Stimulated activated CD4-positive, alpha-beta T cell treated with anti-CD3 and anti-CD28 coated beads, Interleukin-15, amount 100 ng/mL, for 1 hour (primary cell): ENCODE data around the gene CDH22.

ENCODE experiments used
- DNase-seq, 2 donors: peaks; one replicate each; pipeline ENCODE4 v3.0.0-alpha.2; 2020; ENCODE audit warnings: low read depth in 1 of 2, low spot score in 1 of 2

Gene CDH22

DNA sequence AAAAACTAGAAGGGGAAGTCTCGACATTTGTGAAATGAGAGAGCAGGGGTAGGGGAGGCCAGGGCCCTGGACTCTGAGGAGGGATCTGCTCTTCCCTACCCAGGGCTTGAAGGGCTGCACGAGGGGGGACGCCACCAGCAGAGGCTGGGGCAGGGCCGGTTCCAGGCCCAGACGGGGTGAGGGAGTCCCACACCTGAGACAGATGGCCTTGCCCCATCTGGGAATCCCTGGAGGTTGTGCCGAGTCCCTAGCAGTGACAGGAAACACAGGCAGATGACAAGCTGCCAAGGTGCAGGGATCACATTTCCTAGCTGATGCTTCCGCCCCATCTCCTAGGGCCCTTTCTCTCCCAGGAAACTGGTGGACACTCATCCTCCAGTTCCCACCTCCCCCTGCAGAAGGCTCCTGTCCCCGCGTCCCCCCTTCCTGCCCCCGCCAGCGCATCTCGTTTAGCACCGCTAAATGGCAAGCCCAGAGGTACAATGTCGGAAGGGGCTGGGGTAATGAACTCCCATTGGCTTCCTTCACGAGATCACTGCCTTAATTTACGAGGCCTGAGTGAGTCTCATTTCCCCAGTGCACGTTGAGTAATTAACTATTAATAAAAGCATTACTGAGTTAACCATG, 35.2 kb upstream of the CDH22 start:
- no peak for DNase-seq

DNA sequence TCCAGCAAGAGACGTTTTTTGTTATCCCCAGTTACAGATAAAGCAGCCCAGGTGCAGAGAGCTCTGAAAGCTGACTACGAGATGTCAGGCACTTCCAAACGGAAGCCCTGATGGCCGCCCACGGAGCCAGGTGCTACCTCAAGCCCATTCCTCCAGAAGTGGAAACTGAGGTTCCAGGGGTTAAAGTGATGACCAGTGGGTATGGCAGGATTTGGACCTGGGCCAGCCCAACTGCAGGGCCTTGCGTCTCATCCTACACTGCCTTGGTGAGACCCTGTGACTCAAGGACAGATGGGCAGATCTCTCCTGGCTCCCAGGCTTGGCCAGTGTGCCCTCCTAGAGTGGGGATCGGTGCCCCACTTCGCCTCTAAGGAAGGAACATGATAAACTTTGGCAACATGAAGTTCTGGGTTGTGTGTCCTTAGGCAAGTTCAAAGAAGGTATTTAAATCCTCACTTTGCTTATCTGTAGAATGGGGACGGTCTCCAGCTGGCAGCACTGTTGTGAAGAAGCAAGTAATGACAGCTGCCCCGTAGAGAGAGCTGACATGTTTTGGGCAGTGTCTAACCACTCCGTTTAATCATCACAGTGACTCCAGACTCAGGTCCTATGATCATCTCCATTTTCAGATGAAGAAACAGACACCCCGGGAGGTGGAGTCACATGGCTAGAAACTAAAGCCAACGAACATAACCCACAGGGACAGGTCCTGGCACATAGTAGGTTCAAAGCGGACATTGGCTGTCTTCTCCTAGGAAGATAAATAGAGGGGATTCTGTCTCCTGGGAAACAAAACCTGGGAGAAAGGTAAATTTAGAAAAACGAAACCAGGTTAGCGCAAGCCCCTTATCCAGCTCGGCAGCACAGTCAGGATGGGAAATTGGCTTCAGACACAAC, 34.4 kb upstream of the CDH22 start:
- no peak for DNase-seq

DNA sequence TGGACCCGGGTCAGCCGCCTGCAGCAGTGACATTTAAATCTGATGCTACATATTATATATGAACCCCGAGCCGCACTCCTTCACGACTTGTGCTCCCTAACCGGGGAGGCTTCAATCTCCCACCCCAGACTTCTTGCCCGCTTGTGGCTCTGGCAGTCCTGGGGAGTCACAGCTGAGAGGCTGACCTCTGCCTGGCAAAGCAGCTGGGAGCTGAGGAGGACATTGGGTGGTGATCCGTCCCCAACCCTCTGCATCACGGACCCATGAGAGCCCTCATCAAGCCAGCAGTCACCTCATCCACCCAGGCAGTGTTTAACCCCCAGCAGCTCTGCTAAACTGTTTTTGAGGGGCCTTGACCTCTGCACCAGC, 33.7 kb upstream of the CDH22 start:
- DNase-seq, result no peak

DNA sequence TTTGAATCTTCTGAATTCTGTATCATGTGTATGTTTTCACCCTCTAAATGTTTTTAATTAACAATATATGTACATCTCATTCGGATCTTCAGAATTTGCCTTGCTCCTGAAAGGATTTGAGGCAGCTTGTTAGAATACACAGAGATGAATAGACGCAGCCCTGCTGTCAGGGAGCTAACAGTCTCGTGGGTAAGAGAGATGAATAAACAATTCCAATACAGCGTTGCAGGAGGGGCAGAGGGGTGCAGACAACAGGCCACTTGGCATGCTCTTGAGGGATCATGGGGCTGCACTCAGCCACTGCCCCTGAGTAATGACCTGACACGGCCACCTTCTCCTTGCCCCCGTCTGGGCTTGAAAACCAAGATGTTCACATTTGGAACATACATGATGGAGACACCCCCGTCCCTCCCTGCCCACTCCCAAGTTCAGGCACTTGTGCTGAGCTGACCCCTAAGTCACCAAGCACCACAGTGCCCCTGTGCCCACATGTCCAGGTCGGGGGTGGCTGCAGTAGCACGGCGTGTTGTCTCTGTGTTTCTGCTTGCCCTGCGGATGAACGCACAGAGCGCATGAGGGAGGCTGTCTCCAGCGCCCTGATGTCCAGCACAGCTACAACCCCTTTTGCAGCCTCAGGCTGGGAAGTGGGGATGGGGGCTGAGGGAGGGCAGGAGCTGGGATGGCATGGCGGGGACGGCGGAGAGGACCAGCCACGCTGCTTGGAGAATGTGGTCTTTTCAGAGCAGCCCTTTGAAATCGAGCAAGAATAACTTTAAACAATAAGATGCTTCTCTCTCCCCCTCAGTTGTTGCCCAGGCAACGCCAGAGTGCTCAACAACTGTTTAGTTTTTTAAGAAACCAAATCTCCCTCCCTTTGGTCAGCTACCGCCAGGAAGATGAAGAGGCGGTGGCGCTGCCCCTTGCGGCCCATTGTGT, 33.0 kb upstream of the CDH22 start:
- no peak for DNase-seq

DNA sequence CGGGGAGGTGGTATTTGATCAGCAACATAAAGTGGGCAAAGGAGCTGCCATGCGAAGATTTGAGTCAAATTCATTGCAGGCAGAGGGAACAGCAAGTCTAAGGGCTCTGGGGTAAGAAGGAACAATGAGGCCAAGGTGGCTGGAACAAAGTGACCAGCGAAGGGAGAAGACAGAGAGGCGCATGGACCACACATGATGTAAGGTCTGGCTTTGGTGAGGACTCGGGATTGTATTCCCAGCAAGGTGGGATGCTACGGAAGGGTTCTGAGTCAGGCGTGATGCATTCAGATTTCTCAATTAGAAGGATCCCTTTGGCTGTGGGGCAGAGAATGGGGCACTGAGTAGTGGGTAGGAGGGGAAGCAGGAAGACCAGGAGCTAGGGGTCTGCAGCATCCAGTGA, 30.7 kb upstream of the CDH22 start:
- no peak for DNase-seq

DNA sequence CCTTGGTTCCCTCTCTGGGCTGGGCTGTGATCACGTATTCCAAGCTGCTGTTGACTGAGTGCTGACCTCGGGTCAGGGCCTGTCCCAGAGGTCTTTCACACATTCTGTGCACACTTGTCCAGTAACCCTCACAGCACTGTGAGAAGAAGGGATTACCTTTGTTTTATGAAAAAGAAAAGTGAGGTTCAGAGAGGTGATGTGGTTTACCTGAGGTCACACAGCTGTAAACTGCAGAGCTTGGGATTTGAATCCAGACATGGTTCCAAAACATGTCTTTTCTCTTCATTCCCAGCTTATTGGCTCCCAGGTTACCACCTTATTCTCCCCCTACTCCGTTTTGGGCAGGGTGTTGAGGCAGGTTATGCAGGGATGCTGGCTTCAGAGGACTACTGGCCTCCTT, 28.4 kb upstream of the CDH22 start:
- no peak for DNase-seq

DNA sequence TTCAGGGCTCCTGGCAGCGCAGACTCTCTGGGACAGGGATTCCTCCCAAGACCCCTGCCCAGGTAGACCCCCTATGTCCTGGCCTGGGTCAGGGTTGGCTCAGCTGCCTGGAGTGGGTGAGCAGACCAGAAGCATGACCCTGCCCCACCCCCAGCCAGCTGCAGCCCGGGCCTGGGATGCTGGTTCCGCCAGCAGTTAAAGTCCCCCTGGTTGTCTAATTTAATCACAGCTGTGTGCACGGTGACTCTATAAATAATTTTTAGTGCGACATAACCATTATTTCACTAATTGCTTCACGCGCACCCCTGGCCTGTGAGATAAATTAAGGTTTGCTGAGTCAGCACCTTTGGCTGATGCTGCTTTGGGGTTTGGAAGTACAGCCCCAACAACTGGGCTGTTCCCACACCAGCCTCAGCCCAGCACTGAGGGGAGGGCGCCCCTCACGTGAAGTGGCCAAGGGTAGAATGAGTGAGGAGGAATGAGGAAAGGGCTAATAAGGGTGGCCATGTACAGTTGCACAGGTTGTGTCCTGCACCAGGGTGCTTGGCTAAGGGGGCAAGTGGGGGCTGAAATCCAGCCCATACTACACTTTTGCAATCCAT, 26.1 kb upstream of the CDH22 start:
- no peak for DNase-seq

DNA sequence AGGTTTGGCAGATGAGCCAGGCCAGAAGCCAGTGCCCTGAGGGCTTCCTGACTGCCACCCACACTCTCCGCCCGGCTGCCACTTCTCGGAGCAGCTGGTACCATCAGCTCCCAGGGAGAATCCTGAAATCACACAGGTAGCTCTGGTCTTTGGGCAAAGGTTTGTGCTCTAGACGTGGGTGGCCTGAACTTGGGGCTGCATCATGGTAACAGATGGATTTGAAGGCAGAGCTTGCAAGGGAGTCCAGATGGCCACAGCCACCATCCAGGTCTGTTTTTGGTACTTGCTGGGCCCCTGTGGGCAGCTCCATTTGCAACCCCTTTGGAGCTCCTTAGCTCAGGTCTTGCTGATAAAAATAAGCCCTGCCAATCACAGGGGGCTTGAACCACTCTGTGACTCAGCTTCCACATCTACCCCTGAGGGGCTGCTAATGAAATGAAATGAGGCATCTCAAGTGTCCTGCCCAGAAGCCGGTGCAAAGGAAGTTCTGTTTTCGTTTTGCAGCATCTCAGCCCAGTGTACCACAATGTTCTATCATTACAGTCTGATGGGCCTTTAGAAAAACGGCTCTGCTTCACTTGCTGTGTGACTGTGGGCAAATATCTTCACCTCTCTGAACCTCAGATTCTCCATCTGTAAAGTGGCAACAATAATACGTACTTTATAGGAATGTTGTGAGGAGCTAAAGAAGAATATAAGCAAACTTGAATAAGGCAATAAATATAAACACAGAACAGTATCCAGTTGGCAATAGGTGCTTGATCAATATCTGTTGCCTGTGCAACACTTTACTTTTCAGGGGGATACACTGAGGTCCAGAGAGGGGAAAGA, 25.1 kb upstream of the CDH22 start:
- no peak for DNase-seq

DNA sequence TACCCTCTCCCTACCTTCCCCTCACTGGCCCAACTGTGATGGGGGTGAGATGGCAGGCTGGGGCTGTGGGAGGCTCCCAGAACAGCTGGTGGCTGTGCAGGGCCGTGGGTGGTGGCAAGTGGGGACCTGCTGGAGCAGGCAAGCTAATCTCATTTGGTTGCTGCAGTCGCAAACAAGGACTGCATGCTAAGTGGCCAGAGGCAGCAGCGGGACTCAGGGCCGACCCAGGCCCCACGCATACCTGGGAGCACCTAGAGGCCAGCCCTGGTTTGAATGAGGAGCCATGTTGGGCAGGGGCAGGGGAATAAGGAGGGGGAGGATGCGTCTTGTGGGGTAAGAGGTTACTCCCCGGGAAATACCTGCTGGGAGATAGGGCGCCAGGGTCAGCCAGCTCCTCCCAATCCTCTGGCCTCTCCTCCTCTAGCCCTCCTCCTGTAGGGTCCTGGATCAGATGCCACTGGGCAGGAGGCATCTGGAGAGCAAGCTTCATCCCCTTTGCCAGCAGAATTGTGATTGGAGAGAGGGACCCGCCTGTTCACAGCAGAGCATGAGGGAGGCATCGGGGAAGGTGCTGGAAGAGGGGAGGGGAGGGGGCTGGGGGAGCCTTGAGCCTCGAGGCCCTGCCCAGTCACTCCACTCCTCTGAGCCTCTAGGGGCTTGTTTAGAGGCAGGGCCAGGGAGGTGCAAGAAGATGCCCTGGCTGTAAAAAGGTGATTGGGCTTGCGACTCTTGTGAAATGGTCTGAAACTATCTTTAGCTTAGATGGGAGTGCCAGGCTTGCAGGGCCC, 24.3 kb upstream of the CDH22 start:
- no peak for DNase-seq

DNA sequence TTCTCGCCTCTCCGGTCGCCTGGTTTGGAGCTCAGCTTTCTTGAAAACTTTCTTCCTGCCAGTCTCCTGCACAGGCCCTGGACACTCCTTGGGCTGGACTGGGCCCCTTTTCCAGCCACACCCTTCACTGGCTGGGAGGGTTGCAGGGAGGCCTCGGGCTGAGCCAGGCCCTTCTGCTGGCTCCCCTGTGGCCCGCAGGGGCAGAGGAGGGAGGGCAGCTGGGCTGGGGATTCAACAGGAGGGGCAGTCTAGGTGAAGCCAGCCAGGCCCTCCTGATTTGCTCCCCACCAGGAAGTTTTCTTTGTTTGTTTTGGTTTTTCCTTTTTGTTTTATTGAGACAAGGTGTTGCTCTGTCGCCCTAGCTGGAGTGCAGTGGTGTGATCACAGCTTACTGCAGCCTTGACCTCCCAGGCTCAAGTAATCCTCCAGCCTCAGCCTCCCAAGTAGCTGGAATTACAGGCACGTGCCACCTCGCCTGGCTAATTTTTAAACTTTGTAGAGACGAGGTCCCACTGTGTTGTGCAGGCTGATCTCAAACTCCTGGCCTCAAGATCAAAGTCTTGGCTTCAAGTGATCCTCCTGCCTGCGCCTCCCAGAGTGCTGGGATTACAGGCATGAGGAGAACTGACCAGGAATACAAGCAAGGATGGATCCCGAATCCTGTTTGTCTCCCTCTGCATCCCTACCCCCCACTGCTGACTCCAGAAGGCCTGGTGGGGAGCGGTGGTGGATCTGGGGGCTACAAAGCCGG, 23.5 kb upstream of the CDH22 start:
- no peak for DNase-seq

DNA sequence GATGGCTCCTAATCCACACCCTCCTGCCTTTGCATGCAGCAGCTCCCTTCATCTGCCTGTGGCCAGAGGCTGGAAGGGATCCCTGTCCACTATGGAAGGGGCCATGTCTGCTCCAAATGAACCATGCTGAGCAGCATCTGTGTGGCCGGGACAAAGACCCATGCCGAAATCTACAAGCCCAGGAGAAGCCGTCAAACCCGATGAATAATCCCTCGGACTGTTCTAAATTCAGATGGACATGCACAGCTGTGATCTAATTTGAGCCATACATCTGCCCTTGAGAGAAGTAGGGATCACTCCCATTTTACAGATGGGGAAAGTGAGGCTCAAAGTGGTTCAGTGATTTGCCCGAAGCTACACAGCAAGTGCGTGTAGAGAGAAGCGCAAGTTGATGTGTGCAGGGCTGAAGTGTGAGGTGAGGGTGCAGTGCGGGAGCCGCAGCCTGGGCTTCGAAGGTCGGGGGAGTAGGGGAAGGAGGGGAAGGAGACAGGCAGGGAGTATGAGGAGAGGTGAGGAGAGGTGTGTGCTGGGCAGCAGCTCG, 22.6 kb upstream of the CDH22 start:
- DNase-seq, result no peak

DNA sequence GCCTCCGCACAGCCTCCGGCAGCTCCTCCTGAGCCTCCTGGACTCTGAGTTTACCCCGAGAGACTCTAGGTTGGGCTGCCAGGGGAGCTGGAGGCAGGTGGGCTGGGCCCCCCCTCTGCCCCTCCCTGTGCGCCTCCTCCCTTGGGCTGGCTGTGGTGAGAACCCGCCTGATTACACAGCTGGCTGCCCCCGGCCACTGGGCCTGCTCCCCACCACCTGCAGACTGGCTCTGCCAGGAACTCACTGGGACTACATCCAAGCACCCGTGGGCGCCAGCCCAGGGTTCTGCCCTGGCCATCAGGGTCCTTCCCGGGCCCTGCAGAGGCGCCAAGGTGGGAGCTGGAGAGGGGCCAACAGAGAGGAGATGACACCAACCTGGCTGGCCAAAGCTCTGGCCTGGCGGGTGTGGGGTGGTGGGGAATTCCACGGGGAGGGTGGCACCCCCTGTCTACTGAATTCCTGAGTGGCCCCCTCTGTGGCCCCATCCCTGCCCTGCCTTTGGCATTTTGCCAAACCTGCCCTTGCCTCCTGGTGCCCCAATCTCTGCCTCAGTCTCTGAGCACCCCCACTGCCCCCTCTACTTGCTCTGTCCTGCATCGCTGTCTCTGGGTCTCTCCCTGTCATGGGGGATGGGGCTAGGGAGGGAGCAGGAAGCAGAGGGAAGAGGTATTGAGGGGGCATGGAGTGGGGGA, 21.9 kb upstream of the CDH22 start:
- no peak for DNase-seq

DNA sequence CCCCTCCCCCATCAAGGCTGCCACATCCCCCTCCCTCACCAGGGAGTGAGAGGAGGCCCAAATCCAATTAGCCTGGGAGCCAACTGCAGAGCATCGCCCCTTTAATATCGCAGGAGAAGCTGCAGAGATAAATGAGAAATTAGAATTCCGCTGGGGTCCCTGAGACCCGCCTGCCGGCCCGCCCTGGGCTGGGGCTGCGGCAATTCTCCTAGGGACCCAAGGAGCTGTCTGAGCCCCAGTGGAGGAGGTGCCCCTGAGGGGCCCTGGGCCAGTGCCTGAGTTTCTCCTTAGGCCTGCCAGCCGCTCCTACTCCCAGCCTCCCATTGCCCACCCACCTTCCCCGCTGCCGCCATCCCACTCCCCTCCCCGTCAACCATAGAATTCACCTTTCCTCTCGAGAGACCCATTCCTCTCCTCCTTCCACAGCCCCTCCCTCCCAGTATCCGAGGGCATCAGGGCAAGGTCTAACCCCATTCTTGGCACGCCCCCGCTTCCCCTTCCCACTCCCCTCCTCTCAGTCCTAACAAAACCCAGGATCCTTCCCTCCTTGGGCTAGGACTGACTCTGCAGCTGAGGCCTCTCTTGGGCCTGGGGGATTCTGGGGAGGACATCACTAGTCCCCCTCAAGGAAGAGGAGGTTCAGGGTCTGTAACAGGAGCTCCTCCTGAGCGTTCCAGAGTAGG, 20.0 kb upstream of the CDH22 start:
- no peak for DNase-seq

DNA sequence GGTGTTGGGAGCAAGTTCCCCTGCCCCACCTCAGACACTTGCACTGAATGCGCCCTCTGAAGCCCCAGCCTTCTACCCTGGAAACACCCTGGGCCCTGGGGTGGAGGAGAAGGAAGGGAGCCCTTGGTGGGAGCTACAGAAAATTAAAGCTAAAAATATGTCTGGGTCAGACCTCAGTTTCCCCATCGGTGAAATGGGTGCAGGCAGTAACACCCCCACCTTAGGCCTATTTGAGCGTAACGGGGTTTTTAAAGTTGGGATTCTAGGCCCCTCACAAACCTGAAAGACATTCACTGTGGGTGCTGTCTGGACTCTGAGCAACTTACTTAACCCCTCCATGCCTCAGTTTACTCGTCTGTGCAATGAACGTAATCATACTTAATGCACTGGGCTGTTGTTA, 19.3 kb upstream of the CDH22 start:
- no peak for DNase-seq

DNA sequence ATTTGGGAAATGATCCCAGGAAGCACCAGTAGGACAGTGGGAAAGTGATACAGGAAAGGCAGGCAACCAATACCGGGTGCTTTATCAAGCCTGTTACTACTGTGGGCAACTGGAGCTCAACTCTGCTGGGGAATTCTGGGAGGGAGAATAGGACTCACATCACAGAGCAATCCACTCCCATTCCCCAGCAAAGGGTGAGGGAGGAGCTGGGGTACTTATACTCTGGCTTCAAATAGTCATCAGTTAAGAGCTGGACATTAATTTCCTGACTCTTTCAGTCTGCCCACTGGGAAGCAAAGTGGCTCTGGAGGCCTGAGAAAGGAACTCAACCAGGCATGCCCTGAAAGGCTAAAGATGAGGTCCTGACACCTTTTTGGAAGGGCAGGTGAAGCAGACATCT, 17.5 kb upstream of the CDH22 start:
- no peak for DNase-seq

DNA sequence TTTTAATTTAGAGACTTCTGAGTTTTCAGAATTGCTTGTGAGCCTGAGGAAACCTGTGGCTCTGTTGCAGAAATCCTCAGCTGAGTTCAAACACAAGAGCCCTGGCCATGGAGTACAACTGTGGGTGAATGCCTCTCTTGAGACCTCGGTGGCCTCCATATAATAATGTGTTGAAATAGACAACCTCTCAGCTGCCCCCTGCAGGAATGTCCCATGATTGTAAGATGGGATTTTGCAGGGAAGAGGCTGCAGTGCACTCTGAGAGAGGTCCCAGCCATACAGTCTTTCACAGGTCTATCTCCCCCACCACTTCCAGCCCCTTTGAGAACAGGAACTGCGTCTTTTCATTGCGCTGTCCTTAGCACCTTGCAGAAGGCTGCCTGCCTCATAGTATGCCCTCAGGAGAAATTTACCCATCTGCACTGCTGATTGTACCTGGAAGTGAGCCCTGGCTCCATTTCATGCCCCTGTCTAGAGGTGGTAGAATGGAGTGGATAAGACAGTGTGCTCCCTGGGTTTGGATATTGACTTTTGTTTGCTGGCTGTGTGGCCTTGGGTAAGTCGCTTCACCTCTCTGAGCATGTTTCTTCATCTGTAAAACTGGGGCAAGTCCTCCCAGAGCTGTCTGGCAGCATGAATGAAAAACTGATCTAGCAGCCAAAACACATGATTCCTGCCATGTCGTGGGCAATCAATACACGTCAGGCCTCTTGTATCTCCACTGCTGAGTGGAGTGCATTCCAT, 16.8 kb upstream of the CDH22 start:
- no peak for DNase-seq

DNA sequence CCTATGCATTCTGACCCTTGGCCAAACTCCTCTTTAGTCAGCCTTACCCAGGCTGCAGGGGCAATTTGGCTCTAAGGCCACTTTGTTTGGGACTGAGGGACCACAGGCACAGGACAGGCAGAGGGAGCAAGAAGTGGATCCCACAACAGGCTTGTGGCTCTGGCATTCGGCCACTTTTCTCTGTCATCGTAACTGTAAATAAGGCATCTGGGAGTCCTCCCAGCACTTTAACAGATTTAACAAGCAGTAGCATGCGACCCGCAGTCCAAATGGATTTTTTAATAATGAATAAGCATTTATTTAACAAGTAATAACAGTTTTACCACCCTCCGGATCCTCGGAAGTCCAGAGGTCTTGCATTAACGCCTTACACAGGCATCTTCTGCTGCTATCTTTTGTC, 16.1 kb upstream of the CDH22 start:
- no peak for DNase-seq
